Fibroblast of villous mesenchyme (primary cell): ENCODE measurements around the gene DNHD1. TPM values are rescaled to one million over a fixed set of nuclear protein-coding genes. Genes with fewer than 3 reads are reported as not detected.

Source experiments
- DNase-seq: peaks from one replicate; pipeline ENCODE4 v3.0.0-alpha.2; 2010; ENCODE audit warnings: low read depth
- H3K4me3 ChIP-seq: 2 replicates; pipeline ENCODE4 v1.5.1; 2011; ENCODE audit warnings: low read depth, mild to moderate bottlenecking, low read length
- CTCF ChIP-seq: IDR thresholded peaks from 2 replicates; pipeline ENCODE4 v1.5.1; 2012; ENCODE audit warnings: low read depth, mild to moderate bottlenecking, low read length; ENCODE audit not compliant: insufficient read depth
- total RNA-seq: library from RNA; depleted of rRNA; stranded (reverse); fragments of >200 nt; gene quantifications from 2 replicates; pipeline ENCODE4 v1.2.3, GENCODE V29; 2012

DNHD1 gene
- total RNA-seq, 1 donor = 7.3 TPM

- no peak for DNase-seq
- no peak overlapping the region for H3K4me3 ChIP-seq
- no peak for TF ChIP-seq CTCF
These were observed 110.9 kb downstream of the DNHD1 start for GRCh38 chr11:6608011-6608410.

- no peak for DNase-seq
- TF ChIP-seq CTCF = no peak
- H3K4me3 ChIP-seq = no peak overlapping the region
These were observed 111.8 kb downstream of the DNHD1 start for GRCh38 chr11:6608726-6609501.

- no peak overlapping the region for H3K4me3 ChIP-seq
- no peak for TF ChIP-seq CTCF
- DNase-seq = no peak
These were observed 112.5 kb downstream of the DNHD1 start for GRCh38 chr11:6609502-6610015.

DNA sequence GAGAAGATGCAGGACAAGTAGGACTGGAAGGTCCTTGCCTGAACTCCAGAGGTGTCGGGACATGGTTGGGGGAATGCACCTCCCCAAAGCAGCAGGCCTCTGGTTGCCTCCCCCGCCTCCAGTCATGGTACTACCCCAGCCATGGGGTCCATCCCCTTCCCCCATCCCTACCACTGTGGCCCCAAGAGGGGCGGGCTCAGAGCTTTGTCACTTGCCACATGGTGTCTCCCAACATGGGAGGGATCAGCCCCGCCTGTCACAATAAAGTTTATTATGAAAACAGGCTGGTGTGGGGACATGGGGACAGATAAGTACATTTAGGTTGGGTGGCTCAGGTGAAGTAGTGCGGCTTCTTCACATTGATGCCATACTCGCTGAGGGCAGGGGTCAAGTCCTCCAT, 113.5 kb downstream of the DNHD1 start:
- DNase-seq = no peak
- peak overlapping the region; percentile 77 for H3K4me3 ChIP-seq
- no peak for TF ChIP-seq CTCF

DNA sequence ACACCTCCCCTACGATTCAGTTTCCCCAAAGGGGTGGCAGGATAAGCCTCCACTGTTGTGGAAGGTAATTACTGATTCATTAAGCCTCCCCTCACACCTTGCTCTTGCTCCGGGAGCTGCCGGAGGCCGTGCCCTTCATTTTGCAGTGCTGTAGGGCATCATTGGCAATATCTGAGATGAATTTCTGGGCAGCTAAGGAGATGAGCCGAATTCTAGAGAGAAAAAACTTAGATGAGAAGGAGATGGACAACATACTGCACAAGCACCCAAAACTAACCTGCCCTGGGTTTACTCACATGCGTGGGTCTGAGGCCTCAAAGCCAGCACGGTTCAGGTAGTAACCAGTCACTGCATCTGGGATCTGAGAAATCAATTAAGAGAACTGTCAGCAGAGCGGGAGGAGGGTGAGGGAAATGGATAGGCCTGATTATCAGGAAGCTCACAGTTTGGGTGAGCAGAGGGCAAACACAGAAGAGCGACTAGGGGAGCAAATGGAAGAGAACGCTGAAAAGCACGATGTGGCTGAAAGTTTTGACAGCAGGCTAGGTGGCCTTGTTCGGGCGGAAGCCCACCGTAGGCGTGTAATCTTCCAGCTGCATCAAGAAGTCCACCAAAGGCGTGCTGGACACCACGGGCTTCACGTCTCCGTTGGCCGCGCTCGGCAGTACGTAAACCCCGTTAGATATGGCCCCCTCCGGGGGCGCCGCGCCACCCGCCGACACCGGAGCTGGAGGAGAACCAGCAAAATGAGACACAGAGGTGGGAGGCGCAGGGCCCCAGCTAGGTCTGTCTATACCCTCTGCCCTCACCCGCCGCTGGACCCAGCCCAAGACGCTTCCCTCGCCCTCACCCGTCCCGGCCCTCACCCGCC, 114.2 kb downstream of the DNHD1 start:
- H3K4me3 ChIP-seq = peak overlapping the region; percentile 77
- no peak for TF ChIP-seq CTCF
- DNase-seq = peak; percentile 24

DNA sequence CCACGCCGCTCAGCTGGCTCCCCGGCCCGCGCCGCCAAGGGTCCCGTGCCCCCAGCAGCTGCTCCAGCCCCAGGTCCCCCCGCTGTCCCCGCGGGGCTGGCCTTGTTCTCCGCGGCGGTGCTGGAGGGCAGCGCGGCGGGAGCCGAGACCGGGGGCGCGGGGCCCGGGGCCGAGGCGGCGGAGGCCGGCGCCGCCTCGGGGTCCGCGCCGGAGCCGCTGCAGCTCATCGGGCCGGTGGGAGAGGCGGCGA, 114.8 kb downstream of the DNHD1 start:
- TF ChIP-seq CTCF = no peak
- DNase-seq = no peak
- H3K4me3 ChIP-seq = peak overlapping the region; percentile 77
